Measurements from ENCODE around the gene ARHGAP12. TPM values are rescaled to one million over a fixed set of nuclear protein-coding genes. Genes with fewer than 3 reads are reported as not detected.

The ARHGAP12 gene
- total and polyA plus RNA-seq, 2 experiments from 2014 or later = 12.7 to 29.1 TPM

- Histone ChIP-seq H3K36me3 (peaks cover 8% of the 10 kb centered on the region), H3K27me3 (no peaks in the 10 kb centered on the region), H3K4me1 (ENCODE audit: low read depth) (peaks cover 9% of the 10 kb centered on the region), H3K4me3 (no peak overlapping the region), H3K27ac (peak overlapping the region; percentile 63), H3K9me3 (ENCODE audit: low read depth) (no peaks in the 10 kb centered on the region)
- no peak for TF ChIP-seq CTCF (IDR thresholded peaks at IDR 0.05; ENCODE audit: low read depth, low read length)
- peak in 1 of 2 donors; percentile 22 for DNase-seq (ENCODE audit: low read depth in 1 of 2, low spot score in 1 of 2)
Observed at GRCh38 chr10:31822150-31822549, 106.5 kb downstream of the ARHGAP12 start.

GRCh38 chr10:31820778-31821369 is 107.8 kb downstream of the ARHGAP12 start:
- Histone ChIP-seq H3K9me3 (ENCODE audit: low read depth) (no peaks in the 10 kb centered on the region), H3K36me3 (peaks cover 8% of the 10 kb centered on the region), H3K27ac (no peak overlapping the region), H3K4me3 (no peak overlapping the region), H3K27me3 (no peaks in the 10 kb centered on the region), H3K4me1 (ENCODE audit: low read depth) (peaks cover 9% of the 10 kb centered on the region)
- no peak for TF ChIP-seq CTCF (IDR thresholded peaks at IDR 0.05; ENCODE audit: low read depth, low read length)
- no peak for DNase-seq (ENCODE audit: low read depth in 1 of 2, low spot score in 1 of 2)

- no peak for DNase-seq (ENCODE audit: low read depth in 1 of 2, low spot score in 1 of 2)
- Histone ChIP-seq H3K9me3 (ENCODE audit: low read depth) (no peaks in the 10 kb centered on the region), H3K4me3 (no peak overlapping the region), H3K27me3 (no peaks in the 10 kb centered on the region), H3K36me3 (peaks cover 8% of the 10 kb centered on the region), H3K27ac (no peak overlapping the region), H3K4me1 (ENCODE audit: low read depth) (peaks cover 9% of the 10 kb centered on the region)
- no peak for TF ChIP-seq CTCF (IDR thresholded peaks at IDR 0.05; ENCODE audit: low read depth, low read length)
Observed at GRCh38 chr10:31820096-31820495, 108.5 kb downstream of the ARHGAP12 start.

GRCh38 chr10:31819391-31819820 is 109.2 kb downstream of the ARHGAP12 start:
- Histone ChIP-seq H3K9me3 (ENCODE audit: low read depth) (no peaks in the 10 kb centered on the region), H3K4me3 (no peak overlapping the region), H3K27me3 (no peaks in the 10 kb centered on the region), H3K4me1 (ENCODE audit: low read depth) (peaks cover 9% of the 10 kb centered on the region), H3K36me3 (peaks cover 10% of the 10 kb centered on the region), H3K27ac (no peak overlapping the region)
- no peak for DNase-seq (ENCODE audit: low read depth in 1 of 2, low spot score in 1 of 2)
- TF ChIP-seq CTCF (IDR thresholded peaks at IDR 0.05; ENCODE audit: low read depth, low read length) = no peak

- Histone ChIP-seq H3K4me1 (ENCODE audit: low read depth) (no peaks in the 10 kb centered on the region), H3K27me3 (no peaks in the 10 kb centered on the region), H3K27ac (no peak overlapping the region), H3K9me3 (ENCODE audit: low read depth) (no peaks in the 10 kb centered on the region), H3K4me3 (no peak overlapping the region), H3K36me3 (peaks cover 24% of the 10 kb centered on the region)
- DNase-seq (ENCODE audit: low read depth in 1 of 2, low spot score in 1 of 2) = peak in 1 of 2 donors; percentile 24
- no peak for TF ChIP-seq CTCF (IDR thresholded peaks at IDR 0.05; ENCODE audit: low read depth, low read length)
Observed at GRCh38 chr10:31816318-31816717, 112.3 kb downstream of the ARHGAP12 start.
